GM18520 (cell line): ENCODE measurements around the gene TMC1.
"Not testable (repeated sequence)": the region's sequence is repeated elsewhere in the genome, so short reads cannot be mapped to it uniquely, and the experiment has no call there.

Experiments
- ATAC-seq: cut with Tn5 transposase; IDR thresholded peaks from one replicate; pipeline ENCODE4 v1.9.1; 2021; ENCODE audit not compliant: unreplicated experiment

Gene TMC1

GRCh38 chr9:72812559-72813111 lies 291.2 kb downstream of the TMC1 start:
- no peak for ATAC-seq

- no peak for ATAC-seq
Measured at GRCh38 chr9:72813544-72813943, 292.1 kb downstream of the TMC1 start.

GRCh38 chr9:72814083-72814597 lies 292.7 kb downstream of the TMC1 start:
- ATAC-seq: no peak

- no peak for ATAC-seq
Measured at GRCh38 chr9:72816666-72817065, 295.3 kb downstream of the TMC1 start.

GRCh38 chr9:72817413-72817812 lies 296.0 kb downstream of the TMC1 start:
- no peak for ATAC-seq

- no peak for ATAC-seq
Measured at GRCh38 chr9:72818385-72818784, 297.0 kb downstream of the TMC1 start.

- ATAC-seq: no peak
Measured at GRCh38 chr9:72823971-72824370, 302.6 kb downstream of the TMC1 start.

GRCh38 chr9:72826996-72827949 lies 305.9 kb downstream of the TMC1 start:
- ATAC-seq: no peak

GRCh38 chr9:72827950-72828731 lies 306.7 kb downstream of the TMC1 start:
- no peak for ATAC-seq

GRCh38 chr9:72834994-72835393 lies 313.6 kb downstream of the TMC1 start:
- ATAC-seq: no peak

GRCh38 chr9:72836790-72837189 lies 315.4 kb downstream of the TMC1 start:
- no peak for ATAC-seq

GRCh38 chr9:72839085-72839484 lies 317.7 kb downstream of the TMC1 start:
- no peak for ATAC-seq

GRCh38 chr9:72843520-72844439 lies 322.4 kb downstream of the TMC1 start:
- ATAC-seq: no peak

- no peak for ATAC-seq
Measured at GRCh38 chr9:72844440-72844768, 323.0 kb downstream of the TMC1 start.

- not testable (repeated sequence) for ATAC-seq
Measured at GRCh38 chr9:72845052-72845451, 323.6 kb downstream of the TMC1 start.

GRCh38 chr9:72850209-72850608 lies 328.8 kb downstream of the TMC1 start:
- not testable (repeated sequence) for ATAC-seq

GRCh38 chr9:72855321-72855720 lies 333.9 kb downstream of the TMC1 start:
- no peak for ATAC-seq

GRCh38 chr9:72855890-72856523 lies 334.6 kb downstream of the TMC1 start:
- no peak for ATAC-seq

- no peak for ATAC-seq
Measured at GRCh38 chr9:72856972-72857623, 335.7 kb downstream of the TMC1 start.

GRCh38 chr9:72857624-72857996 lies 336.2 kb downstream of the TMC1 start:
- no peak for ATAC-seq
